ENCODE measurements around the gene SDCCAG8.

- TF ChIP-seq, protein P1, sequence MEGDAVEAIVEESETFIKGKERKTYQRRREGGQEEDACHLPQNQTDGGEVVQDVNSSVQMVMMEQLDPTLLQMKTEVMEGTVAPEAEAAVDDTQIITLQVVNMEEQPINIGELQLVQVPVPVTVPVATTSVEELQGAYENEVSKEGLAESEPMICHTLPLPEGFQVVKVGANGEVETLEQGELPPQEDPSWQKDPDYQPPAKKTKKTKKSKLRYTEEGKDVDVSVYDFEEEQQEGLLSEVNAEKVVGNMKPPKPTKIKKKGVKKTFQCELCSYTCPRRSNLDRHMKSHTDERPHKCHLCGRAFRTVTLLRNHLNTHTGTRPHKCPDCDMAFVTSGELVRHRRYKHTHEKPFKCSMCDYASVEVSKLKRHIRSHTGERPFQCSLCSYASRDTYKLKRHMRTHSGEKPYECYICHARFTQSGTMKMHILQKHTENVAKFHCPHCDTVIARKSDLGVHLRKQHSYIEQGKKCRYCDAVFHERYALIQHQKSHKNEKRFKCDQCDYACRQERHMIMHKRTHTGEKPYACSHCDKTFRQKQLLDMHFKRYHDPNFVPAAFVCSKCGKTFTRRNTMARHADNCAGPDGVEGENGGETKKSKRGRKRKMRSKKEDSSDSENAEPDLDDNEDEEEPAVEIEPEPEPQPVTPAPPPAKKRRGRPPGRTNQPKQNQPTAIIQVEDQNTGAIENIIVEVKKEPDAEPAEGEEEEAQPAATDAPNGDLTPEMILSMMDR (IDR thresholded peaks at IDR 0.05; ENCODE audit: poor library complexity) = no peak
- TF ChIP-seq EZH2 (IDR thresholded peaks at IDR 0.05; ENCODE audit: borderline replicate concordance) = no peak
- no peak for TF ChIP-seq EZH2phosphoT487 (IDR thresholded peaks at IDR 0.05; ENCODE audit: low read depth, severe bottlenecking, unreplicated experiment)
Observed at GRCh38 chr1:243312952-243313634, 57.3 kb downstream of the SDCCAG8 start.
